T-cell (primary cell): Measurements from ENCODE around the gene AGPS. TPM values are rescaled to one million over a fixed set of nuclear protein-coding genes. Genes with fewer than 3 reads are reported as not detected.

Experiments
- ATAC-seq, 4 experiments: fragments of 200-7000 bp in 3 of 4; fragments of 150-1000 bp in 1 of 4; cut with Tn5 transposase; replicated peaks in 1 of 4; 1 replicate in 3 of 4; 2 replicates in 1 of 4; pipeline ENCODE4 v1.10.0; 2021; ENCODE audit warnings: moderate library complexity in 3 of 4, mild to moderate bottlenecking in 2 of 4, moderate number of reproducible peaks in 1 of 4
- CTCF ChIA-PET, 2 donors: fragments of 300-600 bp; sonication (Branson Sonifier 250); formaldehyde crosslinking; loops; one replicate each; lab custom pipeline; 2022; ENCODE audit warnings: antibody characterized with exemption in 2 of 2; lab: Charles Lee
- POLR2A ChIA-PET, 2 donors: fragments of 300-600 bp; sonication (Branson Sonifier 250); formaldehyde crosslinking; loops; one replicate each; lab custom pipeline; 2022; ENCODE audit warnings: antibody characterized with exemption in 2 of 2; lab: Charles Lee
- DNase-seq, 35 experiments: peaks; one replicate each; pipeline versions ENCODE4 v3.0.0 to v3.0.0-alpha.2; 2013 to 2023
- H3K27ac ChIP-seq: one replicate; pipeline ENCODE4 v1.5.1; 2013; ENCODE audit warnings: low read length
- H3K27me3 ChIP-seq, 2 experiments: replicated peaks in 1 of 2; 1 replicate in 1 of 2; 2 replicates in 1 of 2; pipeline versions ENCODE4 v1.6.1 to v1.7.0; 2013; ENCODE audit warnings: low read length in 1 of 2, mixed read lengths in 1 of 2; ENCODE audit not compliant: control insufficient read depth in 2 of 2, insufficient read depth in 2 of 2; ENCODE audit errors: extremely low read depth in 1 of 2
- H3K36me3 ChIP-seq, 2 donors: 1 replicate in 1 of 2; 2 replicates in 1 of 2; pipeline versions ENCODE4 v1.6.1 to v1.7.0; 2013; ENCODE audit warnings: low read length in 1 of 2; ENCODE audit not compliant: control insufficient read depth in 2 of 2, insufficient read depth in 1 of 2; ENCODE audit errors: extremely low read depth in 1 of 2
- H3K4me1 ChIP-seq, 2 experiments: 1 replicate in 1 of 2; 2 replicates in 1 of 2; pipeline versions ENCODE4 v1.6.1 to v1.7.0; 2013; ENCODE audit warnings: low read length in 2 of 2, mixed read lengths in 1 of 2; ENCODE audit not compliant: insufficient read depth in 2 of 2, control insufficient read depth in 1 of 2; ENCODE audit errors: extremely low read depth in 1 of 2
- H3K4me3 ChIP-seq, 2 donors: 1 replicate in 1 of 2; 2 replicates in 1 of 2; pipeline versions ENCODE4 v1.5.1 to v1.7.0; 2013; ENCODE audit warnings: mild to moderate bottlenecking in 2 of 2, low read length in 1 of 2, moderate library complexity in 1 of 2; ENCODE audit not compliant: control insufficient read depth in 1 of 2; ENCODE audit errors: extremely low read depth in 1 of 2
- H3K9me3 ChIP-seq: 2 replicates; pipeline ENCODE4 v1.7.0; 2013
- H3K27ac Mint-ChIP-seq, 2 donors: one replicate each; pipeline ENCODE4 v1.8.0; 2020 to 2021; ENCODE audit warnings: mild to moderate bottlenecking in 2 of 2, mixed read lengths in 2 of 2
- H3K27me3 Mint-ChIP-seq, 2 donors: one replicate each; pipeline ENCODE4 v1.8.0; 2021 to 2022; ENCODE audit warnings: mixed read lengths in 2 of 2
- H3K36me3 Mint-ChIP-seq: one replicate; pipeline ENCODE4 v1.8.0; 2021; ENCODE audit warnings: mixed read lengths
- H3K4me1 Mint-ChIP-seq, 3 donors: one replicate each; pipeline ENCODE4 v1.8.0; 2020 to 2022; ENCODE audit warnings: mixed read lengths in 3 of 3, mild to moderate bottlenecking in 1 of 3
- H3K4me3 Mint-ChIP-seq, 3 donors: one replicate each; pipeline ENCODE4 v1.8.0; 2020 to 2022; ENCODE audit warnings: mild to moderate bottlenecking in 3 of 3, mixed read lengths in 3 of 3, moderate library complexity in 3 of 3
- H3K9me3 Mint-ChIP-seq, 3 donors: one replicate each; pipeline ENCODE4 v1.8.0; 2020 to 2022; ENCODE audit warnings: mixed read lengths in 3 of 3
- WGBS: methylation state at CpG from one replicate; pipeline ENCODE4 v1.1.5; 2013; ENCODE audit warnings: missing lambda C conversion rate; ENCODE audit not compliant: insufficient coverage; 5-methylcytosine and 5-hydroxymethylcytosine counted together
- total RNA-seq, 35 experiments: library from RNA in 6 of 35; stranded (reverse) in 6 of 35; fragments of 120-200 nt in 1 of 35; gene quantifications; one replicate each; pipeline versions ENCODE4 v1.2.1 to v1.2.4 and lab custom pipeline; 2013 to 2026

Gene AGPS
- total RNA-seq, 5 donors from 2014 or later (not counting 1 experiment from before 2014, with no cell fraction given) = 26.1 to 32.3 (median 29.6) TPM

- Histone ChIP-seq H3K9me3 (no peaks in the 10 kb centered on the region), H3K4me1 (no peaks in the 10 kb centered on the region), H3K27ac (no peak overlapping the region), H3K36me3 (peaks cover 9 to 19% of the 10 kb centered on the region in 2 donors), H3K4me3 (no peak overlapping the region), H3K27me3 (no peaks in the 10 kb centered on the region)
- Mint-ChIP-seq H3K4me3 (no peak overlapping the region), H3K36me3 (peaks cover 39% of the 10 kb centered on the region), H3K27ac (no peak overlapping the region), H3K4me1 (no peaks in the 10 kb centered on the region), H3K9me3 (no peaks in the 10 kb centered on the region), H3K27me3 (no peaks in the 10 kb centered on the region)
- ATAC-seq (no peak), DNase-seq (no peak)
- POLR2A ChIA-PET = no interaction called here
- CTCF ChIA-PET = no interaction called here
These were observed 113.9 kb downstream of the AGPS start for GRCh38 chr2:177506505-177506904.

DNA sequence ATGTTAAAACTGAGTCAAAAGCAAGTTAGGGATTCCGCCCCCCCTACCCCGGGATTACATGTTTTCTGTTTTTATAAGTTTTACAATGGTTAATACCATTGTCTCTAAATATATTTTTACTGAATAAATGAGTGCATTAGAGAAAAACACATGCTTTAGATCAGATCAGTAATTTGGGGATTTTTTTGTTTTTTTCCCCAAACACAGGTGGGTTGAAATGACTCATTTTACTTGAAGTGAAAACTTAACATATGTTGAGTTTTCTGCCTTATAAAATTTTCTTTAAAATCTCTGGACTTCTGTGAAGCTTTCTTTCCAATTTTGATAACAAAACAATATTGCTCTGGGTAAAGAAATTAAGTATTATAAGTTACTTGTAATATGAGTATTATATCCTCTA is 114.4 kb downstream of the AGPS start:
- H3K4me3 ChIP-seq = no peak overlapping the region
- ChIA-PET POLR2A (no interaction called here), CTCF (no interaction called here)
- no peak overlapping the region for H3K27ac ChIP-seq
- H3K4me1 ChIP-seq = no peaks in the 10 kb centered on the region
- Mint-ChIP-seq H3K27me3 (no peaks in the 10 kb centered on the region), H3K36me3 (peaks cover 42% of the 10 kb centered on the region), H3K4me3 (no peak overlapping the region), H3K27ac (no peak overlapping the region), H3K9me3 (no peaks in the 10 kb centered on the region), H3K4me1 (no peaks in the 10 kb centered on the region)
- WGBS = no CpG with 5 or more reads among the region's 2 CpGs
- DNase-seq = no peak
- H3K27me3 ChIP-seq = no peaks in the 10 kb centered on the region
- no peaks in the 10 kb centered on the region for H3K9me3 ChIP-seq
- H3K36me3 ChIP-seq = peaks cover 9 to 19% of the 10 kb centered on the region in 2 donors
- no peak for ATAC-seq

- POLR2A ChIA-PET = no interaction called here
- H3K36me3 Mint-ChIP-seq = peaks cover 56% of the 10 kb centered on the region
These were observed 124.4 kb downstream of the AGPS start for GRCh38 chr2:177516824-177517544.

DNA sequence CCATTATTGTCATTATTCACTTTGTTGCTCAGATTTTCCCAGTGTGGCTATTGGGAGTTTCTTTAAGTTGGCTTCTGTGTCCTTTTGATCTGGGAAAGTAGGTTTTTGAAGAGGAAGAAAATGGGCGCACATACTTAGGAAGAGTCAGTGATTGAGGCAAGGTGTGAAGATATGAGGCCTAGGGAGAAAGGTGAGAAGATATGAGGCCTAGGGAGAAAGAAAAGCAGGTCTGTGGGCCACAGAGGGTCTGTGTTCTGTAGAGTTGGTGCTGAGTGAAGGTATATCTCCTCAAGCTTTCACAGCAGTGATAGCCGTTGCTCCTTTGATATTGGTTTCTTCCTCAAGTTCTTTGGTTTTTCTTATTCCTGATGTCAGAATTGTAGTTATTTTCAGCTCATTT is 126.2 kb downstream of the AGPS start:
- no peaks in the 10 kb centered on the region for H3K27me3 ChIP-seq
- no peak overlapping the region for H3K4me3 ChIP-seq
- Mint-ChIP-seq H3K27ac (no peak overlapping the region), H3K4me1 (no peaks in the 10 kb centered on the region), H3K4me3 (no peak overlapping the region), H3K36me3 (peaks cover 55% of the 10 kb centered on the region), H3K9me3 (no peaks in the 10 kb centered on the region), H3K27me3 (no peaks in the 10 kb centered on the region)
- peaks cover 0 to 20% of the 10 kb centered on the region in 2 donors for H3K36me3 ChIP-seq
- H3K27ac ChIP-seq = no peak overlapping the region
- POLR2A ChIA-PET = no interaction called here
- no peaks in the 10 kb centered on the region for H3K4me1 ChIP-seq
- H3K9me3 ChIP-seq = no peaks in the 10 kb centered on the region
- DNase-seq (no peak), ATAC-seq (no peak)
- CTCF ChIA-PET = no interaction called here
- WGBS = 89% methylated on average over 1 of the region's 2 CpGs

More at GRCh38 chr2:177516824-177517544, 124.4 kb downstream of the AGPS start:
- H3K27ac Mint-ChIP-seq = no peak overlapping the region
- H3K9me3 ChIP-seq = no peaks in the 10 kb centered on the region
- H3K4me1 ChIP-seq = no peaks in the 10 kb centered on the region
- DNase-seq (no peak), ATAC-seq (no peak)
- no peaks in the 10 kb centered on the region for H3K27me3 ChIP-seq
- H3K9me3 Mint-ChIP-seq = no peaks in the 10 kb centered on the region
- no peaks in the 10 kb centered on the region for H3K4me1 Mint-ChIP-seq
- H3K27me3 Mint-ChIP-seq = no peaks in the 10 kb centered on the region
- H3K4me3 Mint-ChIP-seq = no peak overlapping the region
- H3K4me3 ChIP-seq = no peak overlapping the region
- CTCF ChIA-PET = no interaction called here
- no peak overlapping the region for H3K27ac ChIP-seq
- H3K36me3 ChIP-seq = peaks cover 0 to 18% of the 10 kb centered on the region in 2 donors
- no CpG with 5 or more reads among the region's 4 CpGs for WGBS

GRCh38 chr2:177519534-177520115 is 127.1 kb downstream of the AGPS start:
- ATAC-seq (no peak), DNase-seq (no peak)
- Histone ChIP-seq H3K4me3 (no peak overlapping the region), H3K4me1 (no peaks in the 10 kb centered on the region), H3K27me3 (no peaks in the 10 kb centered on the region), H3K27ac (no peak overlapping the region), H3K36me3 (peaks cover 0 to 17% of the 10 kb centered on the region in 2 donors), H3K9me3 (no peaks in the 10 kb centered on the region)
- Mint-ChIP-seq H3K36me3 (peaks cover 54% of the 10 kb centered on the region), H3K9me3 (no peaks in the 10 kb centered on the region), H3K4me3 (no peak overlapping the region), H3K27ac (no peak overlapping the region), H3K4me1 (no peaks in the 10 kb centered on the region), H3K27me3 (no peaks in the 10 kb centered on the region)
- CTCF ChIA-PET = no interaction called here
- POLR2A ChIA-PET = no interaction called here

DNA sequence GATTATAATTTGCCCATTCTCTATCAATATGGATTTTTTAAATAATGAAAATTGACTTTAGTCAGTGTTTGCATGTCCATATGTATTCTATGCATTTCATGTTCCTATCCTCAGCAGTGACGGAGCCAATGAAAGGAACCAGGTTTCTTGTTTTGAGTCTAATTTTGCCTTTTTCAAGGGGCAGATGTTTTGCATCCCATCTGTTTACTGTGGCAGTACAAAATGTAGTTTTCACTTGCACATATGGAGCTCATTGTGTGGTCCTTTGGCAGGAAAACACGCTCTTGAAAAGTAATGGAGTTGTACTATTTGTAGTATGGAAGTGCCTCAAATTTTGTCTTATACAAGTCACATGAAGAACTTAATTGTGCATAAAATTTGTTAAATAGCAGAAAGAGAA is 127.8 kb downstream of the AGPS start:
- no peaks in the 10 kb centered on the region for H3K4me1 ChIP-seq
- no peak overlapping the region for H3K4me3 ChIP-seq
- DNase-seq (no peak), ATAC-seq (no peak)
- Mint-ChIP-seq H3K4me1 (no peaks in the 10 kb centered on the region), H3K27ac (no peak overlapping the region), H3K4me3 (no peak overlapping the region), H3K36me3 (peaks cover 53% of the 10 kb centered on the region), H3K27me3 (no peaks in the 10 kb centered on the region), H3K9me3 (no peaks in the 10 kb centered on the region)
- H3K27ac ChIP-seq = no peak overlapping the region
- POLR2A ChIA-PET = no interaction called here
- no peaks in the 10 kb centered on the region for H3K9me3 ChIP-seq
- CTCF ChIA-PET = no interaction called here
- WGBS = 100% methylated on average over 1 of the region's 2 CpGs
- H3K27me3 ChIP-seq = no peaks in the 10 kb centered on the region
- H3K36me3 ChIP-seq = peaks cover 0 to 14% of the 10 kb centered on the region in 2 donors
